NCI-H226 (cell line): Measurements from ENCODE around the gene THAP11.
"Not testable (repeated sequence)": the region's sequence is repeated elsewhere in the genome, so short reads cannot be mapped to it uniquely, and the experiment has no call there.

Source experiments
- DNase-seq: peaks from one replicate; pipeline ENCODE4 v3.0.0-alpha.2; 2015

Gene THAP11

DNA sequence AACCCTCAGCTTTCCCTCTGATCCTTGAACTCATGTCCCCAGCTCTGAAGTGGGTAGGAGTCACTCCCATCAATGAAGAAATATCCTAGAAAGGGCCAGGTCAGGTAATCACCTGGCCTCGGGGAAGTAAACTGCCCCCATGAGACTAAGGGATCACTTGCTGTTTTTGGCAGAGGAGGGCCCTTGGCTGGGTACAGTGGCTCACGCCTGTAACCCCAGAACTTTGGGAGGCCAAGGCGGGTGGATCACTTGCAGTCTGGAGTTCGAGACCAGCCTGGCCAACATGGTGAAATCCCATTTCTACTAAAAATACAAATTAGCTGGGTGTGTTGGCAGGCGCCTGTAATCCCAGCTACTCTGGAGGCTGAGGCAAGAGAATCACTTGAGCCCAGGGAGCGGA is 21.9 kb downstream of the THAP11 start:
- not testable (repeated sequence) for DNase-seq

DNA sequence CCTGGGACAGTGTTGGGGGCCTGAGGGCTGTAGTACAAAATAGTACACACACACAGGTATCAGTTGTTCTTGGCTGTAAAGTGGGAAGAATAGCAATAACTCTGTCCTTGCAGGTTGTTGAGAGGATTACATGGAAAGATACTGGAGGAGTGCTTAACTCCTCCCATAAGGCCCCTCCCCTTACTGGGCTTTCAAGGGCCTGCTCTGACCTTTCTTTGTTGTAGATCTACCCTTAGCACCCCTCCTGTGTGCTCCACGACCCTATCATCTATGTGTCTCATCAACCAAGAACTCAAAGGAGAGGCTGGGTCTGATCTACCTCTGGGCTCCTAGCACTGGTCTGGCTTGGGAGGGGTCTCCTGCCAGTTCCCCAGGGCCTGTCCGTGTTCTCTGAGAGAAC is 22.5 kb downstream of the THAP11 start:
- no peak for DNase-seq

GRCh38 chr16:67865318-67865717 is 23.2 kb downstream of the THAP11 start:
- DNase-seq = no peak

DNA sequence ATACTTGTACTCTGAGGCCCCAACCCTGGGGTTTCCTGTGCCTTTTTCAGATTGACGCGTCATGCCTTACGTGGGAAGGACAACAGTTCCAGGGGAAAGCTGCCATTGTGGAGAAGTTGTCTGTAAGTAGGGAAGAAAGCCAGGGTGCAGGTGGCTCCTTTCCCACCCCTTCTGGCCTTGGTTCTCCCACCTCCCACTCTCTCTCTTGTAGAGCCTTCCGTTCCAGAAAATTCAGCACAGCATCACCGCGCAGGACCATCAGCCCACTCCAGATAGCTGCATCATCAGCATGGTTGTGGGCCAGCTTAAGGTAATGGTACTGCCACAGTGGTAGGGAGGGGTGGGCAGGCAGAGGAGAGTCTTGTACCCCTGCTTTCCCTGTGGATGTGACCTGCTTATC is 26.2 kb downstream of the THAP11 start:
- no peak for DNase-seq

DNA sequence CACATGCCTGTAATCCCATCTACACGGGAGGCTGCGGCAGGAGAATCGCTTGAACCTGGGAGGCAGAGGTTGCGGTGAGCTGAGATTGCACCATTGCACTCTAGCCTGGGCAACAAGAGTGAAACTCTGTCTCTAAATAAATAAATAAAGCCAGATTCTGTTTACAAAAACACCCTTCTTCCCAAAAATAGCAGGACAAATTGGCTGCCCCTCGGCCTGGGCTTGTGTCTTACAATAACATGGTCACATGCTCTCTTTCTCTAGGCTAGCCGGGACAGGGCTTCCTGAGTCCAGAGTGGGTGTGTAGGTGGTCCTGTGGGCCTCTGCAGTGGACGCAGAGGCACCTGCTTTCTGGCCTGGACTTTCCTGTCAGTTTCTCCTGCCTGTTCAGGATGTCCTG is 27.5 kb downstream of the THAP11 start:
- DNase-seq = no peak

DNA sequence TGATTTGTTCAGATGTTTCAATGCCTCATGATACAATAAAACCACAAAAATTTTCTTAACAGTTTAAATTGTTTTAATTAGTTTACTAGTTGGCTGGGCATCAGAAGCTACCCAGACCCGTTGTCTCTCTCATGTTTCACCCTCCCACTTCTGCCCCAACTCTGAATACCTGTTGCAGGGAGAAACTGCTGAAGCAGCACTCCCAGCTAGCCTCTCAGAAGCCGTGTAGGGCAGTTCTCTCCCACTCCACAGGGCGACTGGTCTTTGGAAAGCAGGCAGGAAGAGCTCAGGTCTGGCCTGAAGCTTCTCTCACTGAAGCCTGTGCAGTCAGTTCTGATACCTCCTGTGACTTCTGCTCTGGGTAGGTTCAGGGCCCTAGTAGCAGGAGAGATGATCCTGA is 29.1 kb downstream of the THAP11 start:
- no peak for DNase-seq

DNA sequence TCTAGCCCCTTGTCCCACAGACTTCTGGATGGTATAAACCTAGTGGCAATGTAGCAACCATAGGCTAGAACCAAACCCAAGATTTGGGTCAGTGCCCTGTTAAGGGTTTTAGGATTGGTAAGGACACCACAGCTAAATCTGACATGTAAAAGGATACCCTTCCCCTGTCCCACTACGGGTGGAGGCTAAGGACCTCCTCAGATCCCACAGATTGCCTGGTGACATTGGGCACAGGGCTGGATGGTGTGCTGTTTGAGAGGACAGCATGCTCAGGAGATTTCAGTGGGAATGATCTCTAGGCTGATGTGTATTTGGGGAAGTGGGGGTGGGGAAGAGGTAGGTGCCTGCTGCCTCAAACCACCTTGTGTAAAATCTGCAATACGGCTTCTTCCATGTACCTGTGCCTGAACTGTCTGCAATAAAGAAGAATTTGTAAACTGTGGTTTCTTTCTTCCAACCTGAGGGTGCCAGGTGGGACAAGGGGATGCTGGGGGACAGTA is 30.1 kb downstream of the THAP11 start:
- no peak for DNase-seq

DNA sequence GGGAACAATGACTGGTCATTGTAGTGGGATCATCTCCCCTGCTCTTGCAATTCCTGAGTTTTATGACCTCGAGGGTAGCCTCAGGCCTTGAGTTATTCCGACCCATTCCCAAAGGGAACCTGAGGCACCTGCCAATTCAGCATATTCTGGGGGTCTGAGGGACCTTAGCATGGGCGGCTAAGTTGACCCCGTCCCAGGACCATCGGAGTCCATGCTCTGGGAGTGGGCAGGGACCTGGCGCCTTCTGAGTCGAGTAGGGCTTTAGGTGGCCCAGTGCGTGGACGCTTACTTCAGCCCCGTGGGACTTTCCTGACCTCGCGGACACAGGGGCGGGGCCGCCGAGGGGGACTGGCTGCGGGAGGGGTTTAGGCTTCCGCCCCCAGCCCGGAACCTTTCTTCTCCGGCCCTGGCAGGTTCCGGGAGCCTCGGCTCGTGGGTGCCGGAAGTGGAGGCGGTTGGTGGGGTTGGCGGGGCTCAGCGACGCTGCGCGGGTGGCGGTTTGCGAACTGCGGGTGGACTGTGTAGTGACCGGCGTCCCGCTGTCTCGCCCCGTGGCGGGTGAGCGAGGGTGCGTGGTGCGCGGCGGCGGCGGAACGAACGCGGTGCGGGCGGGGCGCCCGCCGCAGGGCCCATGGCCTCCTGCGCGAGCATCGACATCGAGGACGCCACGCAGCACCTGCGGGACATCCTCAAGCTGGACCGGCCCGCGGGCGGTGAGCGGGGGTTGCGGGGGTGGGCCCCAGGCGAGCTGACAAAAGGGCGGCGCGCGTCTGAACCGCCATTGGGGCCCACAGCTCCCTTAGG is 30.7 kb downstream of the THAP11 start, which contains the start of gene EDC4:
Gene EDC4, plus strand, starts transcription at position 422 of the 804 bp plus-strand sequence. Its CDS starts 210 bp downstream, at position 632.
- DNase-seq = peak; percentile 77

DNA sequence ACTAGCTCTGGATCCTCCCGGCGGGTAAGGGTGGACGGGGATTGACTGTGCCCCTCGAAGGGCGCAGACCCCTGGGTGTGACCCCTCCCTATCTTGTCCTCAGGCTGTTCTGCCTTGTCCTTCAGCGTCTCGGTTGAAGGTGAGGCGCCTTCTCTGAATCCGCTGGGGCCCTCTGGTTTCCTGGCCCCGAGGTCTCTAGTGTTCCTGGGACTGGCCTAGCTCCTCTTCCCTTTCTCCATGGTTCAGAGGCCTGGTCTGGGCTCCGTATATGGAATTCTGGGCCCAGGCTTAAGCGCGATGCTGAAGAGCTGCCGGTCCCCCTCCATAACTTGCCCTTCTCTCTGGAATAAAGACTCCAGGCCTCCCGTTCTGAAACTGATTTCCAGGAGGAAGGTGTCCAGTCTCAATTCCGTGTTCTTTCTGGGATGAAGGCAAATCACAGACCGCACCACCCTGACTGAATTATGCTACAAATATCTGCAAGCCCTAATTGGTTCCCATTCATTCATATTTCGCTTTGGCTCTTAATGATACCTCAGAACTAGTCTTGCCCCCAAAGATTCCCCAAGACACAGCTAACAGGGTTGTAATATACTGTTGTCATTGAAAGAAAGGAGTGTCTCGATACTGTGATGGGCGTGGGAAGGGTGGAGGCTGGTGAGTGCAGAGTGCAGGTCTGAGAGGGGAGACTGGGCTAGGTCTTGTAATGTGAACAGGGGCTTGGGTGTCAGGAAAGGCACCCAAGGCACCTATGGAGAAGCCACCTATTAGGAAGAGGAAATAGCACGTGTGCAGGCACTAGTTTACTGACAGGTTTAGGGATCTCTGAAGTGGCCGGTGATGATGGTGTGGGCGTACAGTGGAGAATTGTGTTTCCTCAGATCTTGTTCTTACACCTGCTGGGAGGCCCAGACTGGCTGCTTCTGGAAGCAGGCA is 31.6 kb downstream of the THAP11 start:
- DNase-seq = no peak

DNA sequence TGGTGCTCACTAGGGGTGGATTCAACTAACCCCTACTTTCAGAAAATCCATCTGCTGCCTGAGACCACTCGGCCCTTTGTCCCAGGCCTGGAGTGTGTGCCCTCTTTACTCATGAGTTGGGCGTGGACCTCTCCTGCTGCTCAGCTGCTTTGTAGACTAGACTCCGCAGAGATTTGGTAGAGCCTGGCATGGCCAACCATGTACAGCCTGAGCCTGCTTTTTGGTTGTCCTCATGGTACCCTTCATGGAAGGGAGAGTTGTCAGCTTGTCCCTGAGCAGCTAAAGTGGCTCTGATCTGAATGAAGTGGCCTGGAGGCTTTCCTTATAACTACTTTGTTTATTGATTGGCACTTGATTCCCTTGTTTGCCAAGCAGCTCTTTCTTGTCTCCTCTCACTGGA is 32.3 kb downstream of the THAP11 start:
- no peak for DNase-seq

GRCh38 chr16:67877064-67877463 is 34.9 kb downstream of the THAP11 start:
- DNase-seq = no peak

- DNase-seq = no peak
Measured at GRCh38 chr16:67878232-67878631, 36.1 kb downstream of the THAP11 start.

GRCh38 chr16:67878846-67879245 is 36.7 kb downstream of the THAP11 start:
- DNase-seq = no peak

DNA sequence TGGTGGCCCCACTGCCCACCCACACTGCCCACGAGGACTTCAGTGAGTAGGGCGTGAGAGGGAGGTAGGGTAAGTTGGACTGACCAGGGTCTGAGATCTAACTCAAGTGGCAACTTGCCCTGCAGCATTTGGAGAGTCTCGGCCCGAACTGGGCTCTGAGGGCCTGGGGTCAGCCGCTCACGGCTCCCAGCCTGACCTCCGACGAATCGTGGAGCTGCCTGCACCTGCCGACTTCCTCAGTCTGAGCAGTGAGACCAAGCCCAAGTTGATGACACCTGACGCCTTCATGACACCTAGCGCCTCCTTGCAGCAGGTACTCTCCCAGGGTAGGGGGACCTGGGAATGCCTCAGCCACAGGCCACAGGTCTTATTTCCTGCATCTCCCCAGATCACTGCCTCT is 37.3 kb downstream of the THAP11 start:
- no peak for DNase-seq

DNA sequence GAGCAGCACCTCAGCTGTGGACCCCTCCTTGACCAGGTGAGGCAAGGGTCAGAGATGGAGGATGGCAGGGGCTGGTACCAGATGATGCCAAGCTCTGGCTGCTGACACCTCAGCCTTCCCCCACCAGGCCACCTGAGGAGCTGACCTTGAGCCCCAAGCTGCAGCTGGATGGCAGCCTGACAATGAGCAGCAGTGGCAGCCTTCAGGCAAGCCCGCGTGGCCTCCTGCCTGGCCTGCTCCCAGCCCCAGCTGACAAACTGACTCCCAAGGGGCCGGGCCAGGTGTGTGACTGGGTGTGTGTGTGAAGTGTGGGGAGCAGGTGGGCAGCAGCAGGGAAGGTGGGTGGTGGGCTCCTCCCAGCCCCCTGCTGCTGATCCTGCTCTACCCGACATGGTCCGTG is 37.8 kb downstream of the THAP11 start:
- DNase-seq = no peak

DNA sequence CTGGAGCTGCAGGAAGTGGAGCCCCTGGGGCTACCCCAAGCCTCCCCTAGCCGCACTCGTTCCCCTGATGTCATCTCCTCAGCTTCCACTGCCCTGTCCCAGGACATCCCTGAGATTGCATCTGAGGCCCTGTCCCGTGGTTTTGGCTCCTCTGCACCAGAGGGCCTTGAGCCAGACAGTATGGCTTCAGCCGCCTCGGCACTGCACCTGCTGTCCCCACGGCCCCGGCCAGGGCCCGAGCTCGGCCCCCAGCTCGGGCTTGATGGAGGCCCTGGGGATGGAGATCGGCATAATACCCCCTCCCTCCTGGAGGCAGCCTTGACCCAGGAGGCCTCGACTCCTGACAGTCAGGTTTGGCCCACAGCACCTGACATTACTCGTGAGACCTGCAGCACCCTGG is 38.5 kb downstream of the THAP11 start:
- no peak for DNase-seq

DNA sequence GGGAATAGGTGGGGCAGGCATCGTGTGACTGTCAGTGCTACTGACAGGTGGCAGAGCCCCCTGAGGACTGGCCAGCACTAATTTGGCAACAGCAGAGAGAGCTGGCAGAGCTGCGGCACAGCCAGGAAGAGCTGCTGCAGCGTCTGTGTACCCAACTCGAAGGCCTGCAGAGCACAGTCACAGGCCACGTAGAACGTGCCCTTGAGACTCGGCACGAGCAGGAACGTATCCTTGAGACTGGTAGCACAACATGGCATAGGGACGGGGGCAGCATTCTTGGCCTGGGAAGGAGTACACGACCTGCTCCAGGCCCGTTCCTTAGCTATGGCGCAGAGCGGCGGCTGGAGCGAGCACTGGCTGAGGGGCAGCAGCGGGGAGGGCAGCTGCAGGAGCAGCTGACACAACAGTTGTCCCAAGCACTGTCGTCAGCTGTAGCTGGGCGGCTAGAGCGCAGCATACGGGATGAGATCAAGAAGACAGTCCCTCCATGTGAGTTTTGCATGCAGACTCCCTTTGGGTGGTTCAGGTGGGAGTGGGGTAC is 39.6 kb downstream of the THAP11 start:
- DNase-seq = no peak

DNA sequence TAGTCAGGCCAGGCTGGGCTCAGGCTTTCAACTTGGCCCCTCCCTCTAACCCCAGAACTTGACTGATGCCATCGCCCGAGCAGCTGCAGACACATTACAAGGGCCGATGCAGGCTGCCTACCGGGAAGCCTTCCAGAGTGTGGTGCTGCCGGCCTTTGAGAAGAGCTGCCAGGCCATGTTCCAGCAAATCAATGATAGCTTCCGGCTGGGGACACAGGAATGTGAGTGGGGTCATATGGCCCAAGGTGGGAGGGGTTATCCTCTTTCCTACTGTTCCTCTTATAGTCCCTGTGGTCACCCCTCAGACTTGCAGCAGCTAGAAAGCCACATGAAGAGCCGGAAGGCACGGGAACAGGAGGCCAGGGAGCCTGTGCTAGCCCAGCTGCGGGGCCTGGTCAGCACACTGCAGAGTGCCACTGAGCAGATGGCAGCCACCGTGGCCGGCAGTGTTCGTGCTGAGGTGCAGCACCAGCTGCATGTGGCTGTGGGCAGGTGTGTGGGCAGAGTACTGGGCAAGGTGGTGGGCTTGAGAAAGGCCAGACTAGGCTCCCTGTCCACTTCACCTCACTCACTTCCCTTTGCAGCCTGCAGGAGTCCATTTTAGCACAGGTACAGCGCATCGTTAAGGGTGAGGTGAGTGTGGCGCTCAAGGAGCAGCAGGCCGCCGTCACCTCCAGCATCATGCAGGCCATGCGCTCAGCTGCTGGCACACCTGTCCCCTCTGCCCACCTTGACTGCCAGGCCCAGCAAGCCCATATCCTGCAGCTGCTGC is 40.4 kb downstream of the THAP11 start:
- no peak for DNase-seq

DNA sequence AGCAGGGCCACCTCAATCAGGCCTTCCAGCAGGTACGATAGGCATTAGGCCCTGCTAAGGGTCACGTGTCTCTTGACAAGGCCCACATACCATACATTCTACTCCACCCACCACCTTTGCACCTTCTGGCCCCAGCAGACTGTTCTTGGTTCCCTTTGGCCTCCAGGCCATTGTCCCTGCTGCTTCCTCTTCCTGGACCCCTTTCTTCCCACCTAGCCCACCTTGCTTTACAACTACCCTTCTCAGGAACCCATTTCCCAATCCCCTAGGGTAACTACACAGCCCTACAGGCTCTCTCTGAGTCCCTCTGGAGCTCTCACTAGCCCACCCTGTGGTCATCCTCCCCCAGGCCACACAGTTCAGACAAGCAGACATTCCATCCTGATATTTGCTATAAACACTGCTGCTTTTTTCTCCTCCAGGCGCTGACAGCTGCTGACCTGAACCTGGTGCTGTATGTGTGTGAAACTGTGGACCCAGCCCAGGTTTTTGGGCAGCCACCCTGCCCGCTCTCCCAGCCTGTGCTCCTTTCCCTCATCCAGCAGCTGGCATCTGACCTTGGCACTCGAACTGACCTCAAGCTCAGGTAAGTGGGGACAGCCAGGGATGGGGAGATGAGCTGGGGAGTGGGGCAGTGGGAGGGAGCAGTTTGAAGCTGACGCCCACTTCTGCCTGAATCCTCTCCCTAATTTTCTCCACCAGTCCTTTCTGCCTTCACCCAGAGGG is 41.2 kb downstream of the THAP11 start:
- DNase-seq = no peak

DNA sequence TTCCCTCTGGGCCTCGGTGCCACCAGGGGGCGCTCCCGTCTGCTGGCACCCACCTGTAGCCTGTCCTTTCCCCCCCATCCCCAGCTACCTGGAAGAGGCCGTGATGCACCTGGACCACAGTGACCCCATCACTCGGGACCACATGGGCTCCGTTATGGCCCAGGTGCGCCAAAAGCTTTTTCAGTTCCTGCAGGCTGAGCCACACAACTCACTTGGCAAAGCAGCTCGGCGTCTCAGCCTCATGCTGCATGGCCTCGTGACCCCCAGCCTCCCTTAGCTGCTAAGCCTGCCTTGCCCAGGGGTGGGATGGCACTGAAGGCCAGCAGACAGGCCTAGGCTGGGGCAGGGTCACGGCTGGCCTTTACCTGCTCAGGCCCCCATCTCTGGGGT is 41.7 kb downstream of the THAP11 start:
- no peak for DNase-seq

DNA sequence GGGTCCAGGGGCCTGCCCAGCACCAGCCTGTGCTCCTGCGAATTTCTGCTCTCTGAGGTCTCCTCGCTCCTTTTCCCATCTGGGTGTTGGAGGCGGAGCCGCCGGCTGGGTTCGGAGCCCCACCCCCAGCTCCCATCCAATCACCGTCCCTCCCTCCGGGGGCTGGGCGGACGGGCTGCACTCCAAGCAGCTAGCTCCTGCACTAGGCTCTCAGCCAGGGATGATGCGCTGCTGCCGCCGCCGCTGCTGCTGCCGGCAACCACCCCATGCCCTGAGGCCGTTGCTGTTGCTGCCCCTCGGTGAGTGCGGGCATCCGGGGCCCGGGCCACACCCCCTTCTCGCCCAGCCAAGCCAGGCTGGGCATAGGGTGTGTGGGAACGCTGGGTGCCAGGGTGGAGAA is 42.6 kb downstream of the THAP11 start, which contains the start of gene NRN1L:
Gene NRN1L, plus strand, starts transcription at position 202 of the 400 bp plus-strand sequence. Its CDS starts 19 bp downstream, at position 221.
- peak; percentile 94 for DNase-seq

- DNase-seq = no peak
Measured at GRCh38 chr16:67885545-67885944, 43.4 kb downstream of the THAP11 start.
